Measurements from ENCODE around the gene PCDHB9.
"Not testable (repeated sequence)": the region's sequence is repeated elsewhere in the genome, so short reads cannot be mapped to it uniquely, and the experiment has no call there.

Gene PCDHB9

DNA sequence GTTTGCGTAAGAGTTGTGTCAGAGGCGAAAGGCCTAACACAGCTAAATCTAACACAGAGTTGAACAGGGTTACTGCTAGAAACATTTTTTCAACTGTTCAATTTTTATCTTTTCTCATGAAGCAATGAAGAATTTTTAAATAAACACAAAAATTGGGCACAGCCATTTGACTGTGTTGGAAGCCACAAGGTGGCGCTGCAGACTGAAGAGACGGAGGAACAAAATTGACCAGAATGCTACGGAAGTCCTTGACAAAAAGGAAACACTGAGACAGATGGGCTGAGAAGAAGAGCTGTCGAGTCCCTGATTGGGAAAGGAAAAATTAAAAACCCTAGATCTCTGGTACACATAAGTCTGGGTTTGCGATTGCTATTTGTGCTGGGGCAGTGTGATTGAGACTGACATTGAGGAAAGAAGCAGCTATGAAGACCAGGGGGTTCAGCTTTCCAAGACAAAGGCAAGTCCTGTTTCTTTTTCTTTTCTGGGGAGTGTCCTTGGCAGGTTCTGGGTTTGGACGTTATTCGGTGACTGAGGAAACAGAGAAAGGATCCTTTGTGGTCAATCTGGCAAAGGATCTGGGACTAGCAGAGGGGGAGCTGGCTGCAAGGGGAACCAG is at the start of gene PCDHB9:
TSS of gene PCDHB9 (plus strand) at position 265 of the 616 bp plus-strand sequence. CDS start at position 423, 158 bp downstream.
- no peak within 1 kb of the TSS for H3K27ac Mint-ChIP-seq (ENCODE audit: low read depth)
- DNase-seq (ENCODE audit: low spot score in 2 of 2) (no peak), ATAC-seq (replicated peaks; ENCODE audit: extremely low read depth, poor library complexity, severe bottlenecking) (no peak)
- H3K9me3 Mint-ChIP-seq = peaks cover 5% of the 10 kb centered on the region
- H3K27me3 Mint-ChIP-seq = peaks cover 82% of the 10 kb centered on the region
- H3K4me1 Mint-ChIP-seq = peaks cover 12% of the 10 kb centered on the region
- H3K4me3 Mint-ChIP-seq = peak within 1 kb of the TSS; percentile 53
- peaks cover 4% of the 10 kb centered on the region for H3K36me3 Mint-ChIP-seq (ENCODE audit: insufficient read depth)

DNA sequence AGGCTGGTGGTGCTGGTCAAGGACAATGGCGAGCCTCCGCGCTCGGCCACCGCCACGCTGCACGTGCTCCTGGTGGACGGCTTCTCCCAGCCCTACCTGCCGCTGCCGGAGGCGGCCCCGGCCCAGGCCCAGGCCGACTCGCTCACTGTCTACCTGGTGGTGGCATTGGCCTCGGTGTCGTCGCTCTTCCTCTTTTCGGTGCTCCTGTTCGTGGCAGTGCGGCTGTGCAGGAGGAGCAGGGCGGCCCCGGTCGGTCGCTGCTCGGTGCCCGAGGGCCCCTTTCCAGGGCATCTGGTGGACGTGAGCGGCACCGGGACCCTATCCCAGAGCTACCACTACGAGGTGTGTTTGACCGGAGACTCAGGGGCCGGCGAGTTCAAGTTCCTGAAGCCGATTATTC is 49.6 kb upstream of the PCDHB9 start:
- H3K36me3 Mint-ChIP-seq (ENCODE audit: insufficient read depth); DNase-seq (ENCODE audit: low spot score in 2 of 2); H3K4me3 Mint-ChIP-seq; H3K4me1 Mint-ChIP-seq; ATAC-seq (replicated peaks; ENCODE audit: extremely low read depth, poor library complexity, severe bottlenecking); H3K27ac Mint-ChIP-seq (ENCODE audit: low read depth): not testable (repeated sequence)
- H3K9me3 Mint-ChIP-seq = peaks cover 11% of the 10 kb centered on the region
- peaks cover 15% of the 10 kb centered on the region for H3K27me3 Mint-ChIP-seq

DNA sequence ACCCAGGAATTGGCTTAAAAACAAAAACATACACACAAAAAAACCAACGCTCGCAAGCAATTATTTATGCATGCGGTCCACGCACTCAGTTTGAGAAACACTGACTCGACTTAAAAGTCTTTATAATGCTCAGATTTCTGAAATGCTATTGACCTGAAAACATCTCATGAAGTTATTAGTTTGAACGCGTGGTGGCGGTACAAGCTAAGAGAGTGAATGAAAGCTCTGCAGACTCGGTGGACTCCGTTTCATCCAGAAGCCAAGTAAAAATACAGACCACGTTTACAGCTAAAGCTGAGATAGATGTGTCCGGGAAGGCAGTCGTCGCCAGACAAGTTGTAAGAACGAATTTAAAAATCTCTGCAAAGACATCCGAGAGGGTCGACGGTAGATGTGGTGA is 37.1 kb upstream of the PCDHB9 start, which contains the start of gene PCDHB6:
TSS of gene PCDHB6 (plus strand) at position 246 of the 400 bp plus-strand sequence. CDS start 201 bp downstream, outside the sequence.
- no peak for ATAC-seq (replicated peaks; ENCODE audit: extremely low read depth, poor library complexity, severe bottlenecking)

DNA sequence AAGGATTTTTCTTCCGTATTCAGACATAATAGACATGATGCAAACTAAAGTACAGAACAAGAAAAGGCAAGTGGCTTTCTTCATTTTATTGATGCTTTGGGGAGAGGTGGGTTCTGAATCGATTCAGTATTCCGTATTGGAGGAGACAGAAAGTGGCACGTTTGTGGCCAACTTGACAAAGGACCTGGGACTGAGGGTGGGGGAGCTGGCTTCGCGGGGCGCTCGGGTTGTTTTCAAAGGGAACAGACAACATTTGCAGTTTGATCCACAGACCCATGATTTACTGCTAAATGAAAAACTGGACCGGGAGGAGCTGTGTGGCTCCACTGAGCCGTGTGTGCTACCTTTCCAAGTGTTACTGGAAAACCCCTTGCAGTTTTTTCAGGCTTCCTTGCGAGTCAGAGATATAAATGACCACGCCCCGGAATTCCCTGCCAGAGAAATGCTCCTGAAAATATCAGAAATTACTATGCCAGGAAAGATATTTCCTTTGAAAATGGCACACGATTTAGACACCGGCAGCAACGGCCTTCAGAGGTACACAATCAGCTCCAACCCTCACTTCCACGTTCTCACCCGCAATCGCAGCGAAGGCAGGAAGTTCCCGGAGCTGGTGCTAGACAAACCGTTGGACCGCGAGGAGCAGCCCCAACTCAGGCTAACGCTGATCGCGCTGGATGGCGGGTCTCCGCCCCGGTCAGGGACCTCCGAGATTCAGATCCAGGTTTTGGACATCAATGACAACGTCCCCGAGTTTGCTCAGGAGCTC is 36.6 kb upstream of the PCDHB9 start:
- Mint-ChIP-seq H3K27ac (ENCODE audit: low read depth) (no peak overlapping the region), H3K27me3 (peaks cover 61% of the 10 kb centered on the region), H3K4me1 (no peaks in the 10 kb centered on the region), H3K4me3 (no peak overlapping the region), H3K36me3 (ENCODE audit: insufficient read depth) (no peaks in the 10 kb centered on the region), H3K9me3 (peaks cover 6% of the 10 kb centered on the region)
- ATAC-seq (replicated peaks; ENCODE audit: extremely low read depth, poor library complexity, severe bottlenecking) (no peak), DNase-seq (ENCODE audit: low spot score in 2 of 2) (no peak)

More for the DNA sequence above, 37.1 kb upstream of the PCDHB9 start, which contains the start of gene PCDHB6:
- Mint-ChIP-seq H3K27me3 (peaks cover 64% of the 10 kb centered on the region), H3K4me1 (no peaks in the 10 kb centered on the region), H3K9me3 (peaks cover 6% of the 10 kb centered on the region), H3K4me3 (no peak within 1 kb of the TSS), H3K36me3 (ENCODE audit: insufficient read depth) (no peaks in the 10 kb centered on the region), H3K27ac (ENCODE audit: low read depth) (no peak within 1 kb of the TSS)
- DNase-seq (ENCODE audit: low spot score in 2 of 2) = no peak

DNA sequence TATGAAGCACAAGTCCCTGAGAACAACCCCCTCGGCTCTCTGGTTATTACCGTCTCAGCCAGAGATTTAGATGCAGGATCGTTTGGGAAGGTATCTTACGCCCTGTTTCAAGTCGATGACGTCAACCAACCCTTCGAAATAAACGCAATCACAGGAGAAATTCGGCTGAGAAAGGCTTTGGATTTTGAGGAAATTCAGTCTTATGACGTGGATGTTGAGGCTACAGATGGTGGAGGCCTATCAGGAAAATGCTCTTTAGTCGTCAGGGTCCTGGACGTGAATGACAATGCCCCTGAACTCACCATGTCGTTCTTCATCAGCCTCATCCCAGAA is 36.0 kb upstream of the PCDHB9 start:
- H3K27ac Mint-ChIP-seq (ENCODE audit: low read depth) = no peak overlapping the region
- ATAC-seq (replicated peaks; ENCODE audit: extremely low read depth, poor library complexity, severe bottlenecking) = no peak
- H3K4me1 Mint-ChIP-seq = no peaks in the 10 kb centered on the region
- DNase-seq (ENCODE audit: low spot score in 2 of 2) = no peak
- H3K36me3 Mint-ChIP-seq (ENCODE audit: insufficient read depth) = no peaks in the 10 kb centered on the region
- H3K27me3 Mint-ChIP-seq = peaks cover 61% of the 10 kb centered on the region
- peaks cover 6% of the 10 kb centered on the region for H3K9me3 Mint-ChIP-seq
- no peak overlapping the region for H3K4me3 Mint-ChIP-seq

DNA sequence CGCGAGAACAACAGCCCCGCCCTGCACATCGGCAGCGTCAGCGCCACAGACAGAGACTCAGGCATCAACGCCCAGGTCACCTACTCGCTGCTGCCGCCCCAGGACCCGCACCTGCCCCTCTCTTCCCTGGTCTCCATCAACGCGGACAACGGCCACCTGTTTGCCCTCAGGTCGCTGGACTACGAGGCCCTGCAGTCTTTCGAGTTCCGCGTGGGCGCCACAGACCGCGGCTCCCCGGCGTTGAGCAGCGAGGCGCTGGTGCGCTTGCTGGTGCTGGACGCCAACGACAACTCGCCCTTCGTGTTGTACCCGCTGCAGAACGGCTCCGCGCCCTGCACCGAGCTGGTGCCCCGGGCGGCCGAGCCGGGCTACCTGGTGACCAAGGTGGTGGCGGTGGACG is 35.3 kb upstream of the PCDHB9 start:
- not testable (repeated sequence) for H3K36me3 Mint-ChIP-seq (ENCODE audit: insufficient read depth); DNase-seq (ENCODE audit: low spot score in 2 of 2); ATAC-seq (replicated peaks; ENCODE audit: extremely low read depth, poor library complexity, severe bottlenecking); H3K27ac Mint-ChIP-seq (ENCODE audit: low read depth); H3K4me3 Mint-ChIP-seq; H3K9me3 Mint-ChIP-seq; H3K4me1 Mint-ChIP-seq
- H3K27me3 Mint-ChIP-seq = peaks cover 61% of the 10 kb centered on the region

DNA sequence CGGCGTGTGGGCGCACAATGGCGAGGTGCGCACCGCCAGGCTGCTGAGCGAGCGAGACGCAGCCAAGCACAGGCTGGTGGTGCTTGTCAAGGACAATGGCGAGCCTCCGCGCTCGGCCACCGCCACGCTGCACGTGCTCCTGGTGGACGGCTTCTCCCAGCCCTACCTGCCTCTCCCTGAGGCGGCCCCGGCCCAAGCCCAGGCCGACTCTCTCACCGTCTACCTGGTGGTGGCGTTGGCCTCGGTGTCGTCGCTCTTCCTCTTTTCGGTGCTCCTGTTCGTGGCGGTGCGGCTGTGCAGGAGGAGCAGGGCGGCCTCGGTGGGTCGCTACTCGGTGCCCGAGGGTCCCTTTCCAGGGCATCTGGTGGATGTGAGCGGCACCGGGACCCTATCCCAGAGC is 34.9 kb upstream of the PCDHB9 start:
- not testable (repeated sequence) for DNase-seq (ENCODE audit: low spot score in 2 of 2); H3K9me3 Mint-ChIP-seq; H3K4me3 Mint-ChIP-seq; H3K4me1 Mint-ChIP-seq; ATAC-seq (replicated peaks; ENCODE audit: extremely low read depth, poor library complexity, severe bottlenecking); H3K36me3 Mint-ChIP-seq (ENCODE audit: insufficient read depth); H3K27ac Mint-ChIP-seq (ENCODE audit: low read depth)
- peaks cover 60% of the 10 kb centered on the region for H3K27me3 Mint-ChIP-seq

DNA sequence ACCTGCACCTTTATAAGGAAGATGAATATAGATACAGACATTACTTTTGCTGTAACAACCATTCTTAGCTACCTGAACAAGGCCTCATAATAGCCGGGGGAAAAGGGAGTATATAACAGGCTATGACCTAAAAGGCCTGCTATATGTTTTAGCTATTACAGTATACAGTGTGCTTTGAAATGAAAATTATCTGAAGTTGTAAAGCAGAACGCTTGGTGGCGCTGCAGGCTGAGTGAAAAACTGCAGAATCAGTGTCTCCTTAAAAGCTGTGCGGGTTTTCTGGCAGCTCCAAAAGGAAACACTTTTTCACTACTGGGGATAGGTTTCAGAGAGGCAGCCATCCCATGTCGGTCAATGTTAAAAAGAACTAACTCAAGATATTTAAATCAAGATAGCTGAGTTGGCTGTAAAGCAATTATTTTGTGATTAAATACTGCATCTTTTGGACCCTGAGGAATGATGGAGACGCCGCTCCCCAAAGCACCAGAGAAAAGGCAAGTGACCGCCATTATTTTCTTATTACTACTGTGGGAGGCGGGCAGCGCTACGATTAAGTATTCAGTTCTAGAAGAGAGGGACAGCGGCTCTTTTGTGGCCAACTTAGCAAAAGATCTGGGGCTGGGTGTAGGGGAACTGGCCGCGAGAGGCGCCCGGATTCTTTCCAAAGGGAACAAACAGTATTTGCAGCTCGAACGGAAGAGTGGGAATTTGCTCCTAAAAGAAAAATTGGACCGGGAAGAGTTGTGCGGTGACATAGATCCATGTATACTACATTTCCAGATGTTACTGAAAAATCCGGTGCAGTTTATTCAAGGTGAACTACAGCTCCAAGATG is 31.2 kb upstream of the PCDHB9 start:
- Mint-ChIP-seq H3K27me3 (peaks cover 54% of the 10 kb centered on the region), H3K9me3 (no peaks in the 10 kb centered on the region)
- no peak for DNase-seq (ENCODE audit: low spot score in 2 of 2)

DNA sequence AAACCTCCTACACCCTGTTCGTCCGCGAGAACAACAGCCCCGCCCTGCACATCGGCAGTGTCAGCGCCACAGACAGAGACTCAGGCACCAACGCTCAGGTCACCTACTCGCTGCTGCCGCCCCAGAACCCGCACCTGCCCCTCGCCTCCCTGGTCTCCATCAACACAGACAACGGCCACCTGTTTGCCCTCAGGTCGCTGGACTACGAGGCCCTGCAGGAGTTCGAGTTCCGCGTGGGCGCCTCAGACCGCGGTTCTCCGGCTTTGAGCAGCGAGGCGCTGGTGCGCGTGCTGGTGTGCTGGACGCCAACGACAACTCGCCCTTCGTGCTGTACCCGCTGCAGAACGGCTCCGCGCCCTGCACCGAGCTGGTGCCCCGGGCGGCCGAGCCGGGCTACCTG is 29.6 kb upstream of the PCDHB9 start:
- H3K27me3 Mint-ChIP-seq = peaks cover 46% of the 10 kb centered on the region
- H3K9me3 Mint-ChIP-seq; ATAC-seq (replicated peaks; ENCODE audit: extremely low read depth, poor library complexity, severe bottlenecking); DNase-seq (ENCODE audit: low spot score in 2 of 2); H3K4me3 Mint-ChIP-seq; H3K36me3 Mint-ChIP-seq (ENCODE audit: insufficient read depth); H3K4me1 Mint-ChIP-seq; H3K27ac Mint-ChIP-seq (ENCODE audit: low read depth): not testable (repeated sequence)

More for the DNA sequence above, 31.2 kb upstream of the PCDHB9 start:
- H3K4me1 Mint-ChIP-seq = no peaks in the 10 kb centered on the region
- no peak for ATAC-seq (replicated peaks; ENCODE audit: extremely low read depth, poor library complexity, severe bottlenecking)
- no peak overlapping the region for H3K4me3 Mint-ChIP-seq
- H3K27ac Mint-ChIP-seq (ENCODE audit: low read depth) = no peak overlapping the region
- H3K36me3 Mint-ChIP-seq (ENCODE audit: insufficient read depth) = no peaks in the 10 kb centered on the region

DNA sequence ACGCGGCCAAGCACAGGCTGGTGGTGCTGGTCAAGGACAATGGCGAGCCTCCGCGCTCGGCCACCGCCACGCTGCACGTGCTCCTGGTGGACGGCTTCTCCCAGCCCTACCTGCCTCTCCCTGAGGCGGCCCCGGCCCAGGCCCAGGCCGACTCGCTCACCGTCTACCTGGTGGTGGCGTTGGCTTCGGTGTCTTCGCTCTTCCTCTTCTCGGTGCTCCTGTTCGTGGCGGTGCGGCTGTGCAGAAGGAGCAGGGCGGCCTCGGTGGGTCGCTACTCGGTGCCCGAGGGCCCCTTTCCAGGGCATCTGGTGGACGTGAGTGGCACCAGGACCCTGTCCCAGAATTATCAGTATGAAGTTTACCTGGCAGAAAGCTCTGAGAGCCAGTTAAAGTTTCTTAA is 29.1 kb upstream of the PCDHB9 start:
- not testable (repeated sequence) for DNase-seq (ENCODE audit: low spot score in 2 of 2)

DNA sequence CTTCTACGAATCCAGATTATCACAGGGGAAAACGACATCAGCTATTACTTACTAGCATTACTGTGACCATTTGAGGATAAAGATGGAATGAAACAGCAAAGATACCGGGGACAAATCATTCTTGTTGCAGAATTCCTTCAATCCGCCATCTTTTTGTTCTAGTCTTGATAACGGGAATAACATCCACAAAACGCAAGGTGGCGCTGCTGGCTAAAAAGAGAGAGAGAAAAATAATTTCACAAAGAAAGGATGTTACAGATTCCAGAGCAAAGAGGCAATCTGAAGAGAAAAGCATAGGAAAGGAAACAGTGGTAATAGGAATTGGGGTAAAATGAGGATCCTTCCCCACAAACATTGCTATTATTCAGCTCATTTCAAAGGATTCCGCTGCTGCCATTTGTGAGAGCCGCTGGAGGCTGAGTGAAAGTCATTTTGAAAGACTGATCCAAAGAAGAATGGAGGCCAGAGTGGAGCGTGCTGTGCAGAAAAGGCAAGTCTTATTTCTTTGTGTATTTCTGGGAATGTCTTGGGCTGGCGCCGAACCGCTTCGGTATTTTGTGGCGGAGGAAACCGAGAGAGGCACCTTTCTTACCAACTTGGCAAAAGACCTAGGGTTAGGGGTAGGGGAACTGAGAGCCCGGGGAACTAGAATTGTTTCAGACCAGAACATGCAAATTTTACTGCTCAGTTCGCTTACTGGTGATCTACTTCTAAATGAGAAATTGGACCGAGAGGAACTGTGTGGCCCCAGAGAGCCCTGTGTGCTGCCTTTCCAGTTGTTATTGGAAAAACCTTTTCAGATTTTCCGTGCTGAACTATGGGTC is 14.4 kb upstream of the PCDHB9 start, which contains the start of gene PCDHB7:
TSS of gene PCDHB7 (plus strand) at position 264 of the 824 bp plus-strand sequence. CDS start at position 456, 192 bp downstream.
- Mint-ChIP-seq H3K27ac (ENCODE audit: low read depth) (no peak within 1 kb of the TSS), H3K4me3 (no peak within 1 kb of the TSS), H3K9me3 (no peaks in the 10 kb centered on the region), H3K4me1 (no peaks in the 10 kb centered on the region), H3K27me3 (peaks cover 54% of the 10 kb centered on the region), H3K36me3 (ENCODE audit: insufficient read depth) (peaks cover 2% of the 10 kb centered on the region)
- ATAC-seq (replicated peaks; ENCODE audit: extremely low read depth, poor library complexity, severe bottlenecking) (no peak), DNase-seq (ENCODE audit: low spot score in 2 of 2) (no peak)

More for the DNA sequence above, 29.1 kb upstream of the PCDHB9 start:
- Mint-ChIP-seq H3K27ac (ENCODE audit: low read depth) (peak overlapping the region; percentile 46), H3K27me3 (peaks cover 41% of the 10 kb centered on the region)
- not testable (repeated sequence) for H3K4me3 Mint-ChIP-seq; ATAC-seq (replicated peaks; ENCODE audit: extremely low read depth, poor library complexity, severe bottlenecking); H3K4me1 Mint-ChIP-seq; H3K9me3 Mint-ChIP-seq; H3K36me3 Mint-ChIP-seq (ENCODE audit: insufficient read depth)

Measured in central memory CD8-positive, alpha-beta T cell (primary cell).